Right atrium auricular region (tissue), 2 donors: ENCODE results near the gene TMC1. TPM values are rescaled to one million over a fixed set of nuclear protein-coding genes. Genes with fewer than 3 reads are reported as not detected.
"Not testable (repeated sequence)": the region's sequence is repeated elsewhere in the genome, so short reads cannot be mapped to it uniquely, and the experiment has no call there.

Experiments
- DNase-seq: peaks from one replicate; pipeline ENCODE4 v3.0.0-alpha.2; 2019; ENCODE audit warnings: low spot score
- H3K27ac ChIP-seq, 2 donors: fragments of 200-600 bp; sonication (generic); 1 replicate in 1 of 2; 2 replicates in 1 of 2; pipeline ENCODE4 v1.5.1; 2016 to 2019
- H3K27me3 ChIP-seq, 2 donors: fragments of 200-600 bp; sonication (generic); one replicate each; pipeline versions ENCODE4 v1.5.1 to v1.6.0; 2017 to 2019
- H3K36me3 ChIP-seq: fragments of 200-600 bp; sonication (generic); one replicate; pipeline ENCODE4 v1.5.1; 2016
- H3K4me1 ChIP-seq, 2 donors: fragments of 200-600 bp; sonication (generic); one replicate each; pipeline versions ENCODE4 v1.5.1 to v1.6.0; 2017 to 2019
- H3K4me3 ChIP-seq, 2 donors: fragments of 200-600 bp; sonication (generic); 1 replicate in 1 of 2; 2 replicates in 1 of 2; pipeline ENCODE4 v1.5.1; 2017 to 2019; ENCODE audit warnings: mild to moderate bottlenecking in 1 of 2, moderate library complexity in 1 of 2
- H3K9me3 ChIP-seq, 2 donors: fragments of 200-600 bp; sonication (generic); one replicate each; pipeline ENCODE4 v1.5.1; 2019
- CTCF ChIP-seq, 2 donors: fragments of 200-600 bp; sonication (generic); IDR thresholded peaks; one replicate each; pipeline ENCODE4 v1.5.1; 2019; ENCODE audit warnings: antibody characterized with exemption in 2 of 2
- total RNA-seq, 2 donors: library from RNA; depleted of rRNA; stranded (reverse); fragments of >200 nt; gene quantifications; one replicate each; pipeline ENCODE4 v1.1.0, GENCODE V29; 2016

The TMC1 gene
- total RNA-seq, 2 donors from 2014 or later, result not detected

- H3K4me3 ChIP-seq, result no peak overlapping the region
- no peak for TF ChIP-seq CTCF (IDR thresholded peaks at IDR 0.05)
- H3K4me1 ChIP-seq, result no peaks in the 10 kb centered on the region
- no peaks in the 10 kb centered on the region for H3K9me3 ChIP-seq
- no peaks in the 10 kb centered on the region for H3K27me3 ChIP-seq
- DNase-seq, result no peak
- no peaks in the 10 kb centered on the region for H3K36me3 ChIP-seq
- no peak overlapping the region for H3K27ac ChIP-seq
Measured at GRCh38 chr9:72839085-72839484, 317.7 kb downstream of the TMC1 start.

- Histone ChIP-seq H3K4me1 (no peaks in the 10 kb centered on the region), H3K4me3 (no peak overlapping the region), H3K27ac (no peak overlapping the region), H3K36me3 (no peaks in the 10 kb centered on the region), H3K9me3 (peaks cover 0 to 21% of the 10 kb centered on the region in 2 donors), H3K27me3 (no peaks in the 10 kb centered on the region)
- DNase-seq, result no peak
- TF ChIP-seq CTCF (IDR thresholded peaks at IDR 0.05), result no peak
Measured at GRCh38 chr9:72843520-72844439, 322.4 kb downstream of the TMC1 start.

GRCh38 chr9:72844440-72844768 lies 323.0 kb downstream of the TMC1 start:
- Histone ChIP-seq H3K4me3 (no peak overlapping the region), H3K36me3 (no peaks in the 10 kb centered on the region), H3K4me1 (no peaks in the 10 kb centered on the region), H3K27ac (no peak overlapping the region), H3K27me3 (no peaks in the 10 kb centered on the region), H3K9me3 (peaks cover 0 to 21% of the 10 kb centered on the region in 2 donors)
- DNase-seq, result no peak
- TF ChIP-seq CTCF (IDR thresholded peaks at IDR 0.05), result no peak

- H3K4me1 ChIP-seq, H3K36me3 ChIP-seq, H3K4me3 ChIP-seq, DNase-seq, H3K27ac ChIP-seq, H3K27me3 ChIP-seq: not testable (repeated sequence)
- peaks cover 0 to 21% of the 10 kb centered on the region in 2 donors for H3K9me3 ChIP-seq
Measured at GRCh38 chr9:72845052-72845451, 323.6 kb downstream of the TMC1 start.

DNA sequence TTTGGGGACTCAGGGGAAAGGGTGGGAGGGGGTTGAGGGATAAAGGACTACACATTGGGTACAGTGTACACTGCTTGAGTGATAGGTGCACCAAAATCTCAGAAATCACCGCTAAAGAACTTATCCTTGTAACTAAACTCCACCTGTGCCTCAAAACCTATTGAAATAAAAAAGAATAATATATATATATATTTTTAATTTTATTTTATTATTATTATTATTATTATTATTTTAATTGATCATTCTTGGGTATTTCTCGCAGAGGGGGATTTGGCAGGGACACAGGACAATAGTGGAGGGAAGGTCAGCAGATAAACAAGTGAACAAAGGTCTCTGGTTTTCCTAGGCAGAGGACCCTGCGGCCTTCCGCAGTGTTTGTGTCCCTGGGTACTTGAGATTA lies 328.8 kb downstream of the TMC1 start:
- not testable (repeated sequence) for H3K27ac ChIP-seq, DNase-seq, H3K27me3 ChIP-seq, H3K4me1 ChIP-seq, H3K4me3 ChIP-seq, H3K36me3 ChIP-seq
- peaks cover 0 to 12% of the 10 kb centered on the region in 2 donors for H3K9me3 ChIP-seq

- Histone ChIP-seq H3K27me3 (no peaks in the 10 kb centered on the region), H3K27ac (no peak overlapping the region), H3K4me1 (peaks cover 0 to 20% of the 10 kb centered on the region in 2 donors), H3K4me3 (no peak overlapping the region), H3K9me3 (no peaks in the 10 kb centered on the region), H3K36me3 (no peaks in the 10 kb centered on the region)
- no peak for TF ChIP-seq CTCF (IDR thresholded peaks at IDR 0.05)
- DNase-seq, result no peak
Measured at GRCh38 chr9:72855321-72855720, 333.9 kb downstream of the TMC1 start.
